Activated CD8-positive, alpha-beta T cell treated with anti-CD3 and anti-CD28 coated beads for 36 hours (primary cell): ENCODE results near the gene TM9SF1. TPM values are rescaled to one million over a fixed set of nuclear protein-coding genes. Genes with fewer than 3 reads are reported as not detected.

Experiments
- ATAC-seq: fragments of 200-7000 bp; cut with Tn5 transposase; one replicate; pipeline ENCODE4 v1.10.0; 2021; ENCODE audit warnings: mild to moderate bottlenecking, moderate library complexity
- CTCF ChIA-PET: fragments of 350-600 bp; sonication (Branson Sonifier 250); formaldehyde crosslinking; loops from one replicate; lab custom pipeline; 2021; ENCODE audit warnings: antibody characterized with exemption; lab: Charles Lee
- POLR2A ChIA-PET: fragments of 350-600 bp; sonication (Branson Sonifier 250); formaldehyde crosslinking; loops from one replicate; lab custom pipeline; 2021; ENCODE audit warnings: antibody characterized with exemption; lab: Charles Lee
- DNase-seq: peaks from one replicate; pipeline ENCODE4 v3.0.0-alpha.2; 2020
- H3K27ac Mint-ChIP-seq: one replicate; pipeline ENCODE4 v1.8.0; 2021; ENCODE audit warnings: mild to moderate bottlenecking, mixed read lengths
- H3K27me3 Mint-ChIP-seq: one replicate; pipeline ENCODE4 v1.8.0; 2021; ENCODE audit warnings: mixed read lengths
- H3K36me3 Mint-ChIP-seq: one replicate; pipeline ENCODE4 v1.8.0; 2021; ENCODE audit warnings: low read depth, mixed read lengths
- H3K4me1 Mint-ChIP-seq: one replicate; pipeline ENCODE4 v1.8.0; 2021; ENCODE audit warnings: low read depth, mixed read lengths
- H3K4me3 Mint-ChIP-seq: one replicate; pipeline ENCODE4 v1.8.0; 2021; ENCODE audit warnings: mild to moderate bottlenecking, moderate library complexity, mixed read lengths
- H3K9me3 Mint-ChIP-seq: one replicate; pipeline ENCODE4 v1.8.0; 2021; ENCODE audit warnings: mixed read lengths
- intact Hi-C: fragments of 100-400 bp; cut with micrococcal nuclease; formaldehyde crosslinking; loops from one replicate; pipeline ENCODE4 v1.10.0; 2022
- total RNA-seq, 2 experiments: library from RNA; stranded (reverse); gene quantifications; one replicate each; pipeline ENCODE4 v1.2.3, GENCODE V29; 2021
- TF ChIP-seq, protein P1 (sequence below): fragments of 200-600 bp; IDR thresholded peaks from one replicate; pipeline ENCODE4 v1.8.0; 2022; ENCODE audit warnings: antibody characterized with exemption, mild to moderate bottlenecking

The TM9SF1 gene
- total RNA-seq, 2 experiments from 2014 or later, result 16.3 to 18.0 TPM

GRCh38 chr14:24240110-24240918 is 45.1 kb upstream of the TM9SF1 start:
- TF ChIP-seq, protein P1, sequence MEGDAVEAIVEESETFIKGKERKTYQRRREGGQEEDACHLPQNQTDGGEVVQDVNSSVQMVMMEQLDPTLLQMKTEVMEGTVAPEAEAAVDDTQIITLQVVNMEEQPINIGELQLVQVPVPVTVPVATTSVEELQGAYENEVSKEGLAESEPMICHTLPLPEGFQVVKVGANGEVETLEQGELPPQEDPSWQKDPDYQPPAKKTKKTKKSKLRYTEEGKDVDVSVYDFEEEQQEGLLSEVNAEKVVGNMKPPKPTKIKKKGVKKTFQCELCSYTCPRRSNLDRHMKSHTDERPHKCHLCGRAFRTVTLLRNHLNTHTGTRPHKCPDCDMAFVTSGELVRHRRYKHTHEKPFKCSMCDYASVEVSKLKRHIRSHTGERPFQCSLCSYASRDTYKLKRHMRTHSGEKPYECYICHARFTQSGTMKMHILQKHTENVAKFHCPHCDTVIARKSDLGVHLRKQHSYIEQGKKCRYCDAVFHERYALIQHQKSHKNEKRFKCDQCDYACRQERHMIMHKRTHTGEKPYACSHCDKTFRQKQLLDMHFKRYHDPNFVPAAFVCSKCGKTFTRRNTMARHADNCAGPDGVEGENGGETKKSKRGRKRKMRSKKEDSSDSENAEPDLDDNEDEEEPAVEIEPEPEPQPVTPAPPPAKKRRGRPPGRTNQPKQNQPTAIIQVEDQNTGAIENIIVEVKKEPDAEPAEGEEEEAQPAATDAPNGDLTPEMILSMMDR, result no peak
- ATAC-seq (no peak), DNase-seq (no peak)
- no peaks in the 10 kb centered on the region for H3K27me3 Mint-ChIP-seq
- ChIA-PET CTCF (interaction anchor here (1.5 to 27.8 kb wide), 4 partner anchors 24 to 191 kb away, joined by 3 to 873 read pairs (median 20); partner anchors contain the start of genes CIDEB, DHRS1, LTB4R and LTB4R2), POLR2A (interaction anchor here (1.0 to 3.9 kb wide), 9 partner anchors 27 to 79 kb away, joined by 3 to 22 read pairs (median 5); partner anchors contain the start of genes CHMP4A, IRF9, LTB4R and LTB4R2)
- intact Hi-C loops, result loop anchor here (10.0 kb wide), 1 partner anchor 194 kb away; no protein-coding TSS in a partner anchor
- H3K27ac Mint-ChIP-seq, result peak overlapping the region; percentile 69
- peaks cover 58% of the 10 kb centered on the region for H3K4me1 Mint-ChIP-seq
- peaks cover 54% of the 10 kb centered on the region for H3K36me3 Mint-ChIP-seq
- peak overlapping the region; percentile 96 for H3K4me3 Mint-ChIP-seq
- H3K9me3 Mint-ChIP-seq, result no peaks in the 10 kb centered on the region

DNA sequence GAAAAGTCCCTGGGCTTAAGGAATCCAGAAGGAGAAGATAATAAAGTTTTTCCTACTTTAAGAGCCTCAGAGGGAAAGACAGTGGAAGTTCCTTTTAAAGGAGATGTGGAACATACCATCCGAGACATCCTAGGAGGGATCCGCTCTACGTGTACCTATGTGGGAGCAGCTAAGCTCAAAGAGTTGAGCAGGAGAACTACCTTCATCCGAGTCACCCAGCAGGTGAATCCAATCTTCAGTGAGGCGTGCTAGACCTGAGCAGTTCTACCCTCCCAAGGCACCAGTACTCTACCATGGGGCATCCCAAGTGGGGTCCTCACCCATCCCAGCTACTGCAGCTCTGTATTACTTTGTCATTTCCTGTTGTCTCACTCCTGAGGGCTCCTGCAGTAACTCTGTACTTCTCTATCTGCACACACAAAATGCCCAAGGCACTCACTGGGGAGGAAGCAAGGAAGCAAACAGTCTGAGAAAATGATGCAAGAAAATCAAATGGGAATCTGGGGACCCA is 43.3 kb upstream of the TM9SF1 start:
- intact Hi-C loops, result no loop called here
- ATAC-seq (no peak), DNase-seq (no peak)
- no peaks in the 10 kb centered on the region for H3K9me3 Mint-ChIP-seq
- peaks cover 67% of the 10 kb centered on the region for H3K4me1 Mint-ChIP-seq
- TF ChIP-seq, protein P1, result no peak
- H3K4me3 Mint-ChIP-seq, result no peak overlapping the region
- peaks cover 57% of the 10 kb centered on the region for H3K36me3 Mint-ChIP-seq
- peak overlapping the region; percentile 69 for H3K27ac Mint-ChIP-seq
- ChIA-PET POLR2A (interaction anchor here (0.6 to 1.9 kb wide), 7 partner anchors 11 to 59 kb away, joined by 3 to 6 read pairs (median 3); partner anchors contain the start of genes CHMP4A and MDP1), CTCF (interaction anchor here (1.4 to 27.8 kb wide), 3 partner anchors 32 to 147 kb away, joined by 3 to 873 read pairs (median 4); partner anchors contain the start of genes CIDEB, DHRS1, LTB4R and LTB4R2)
- no peaks in the 10 kb centered on the region for H3K27me3 Mint-ChIP-seq

DNA sequence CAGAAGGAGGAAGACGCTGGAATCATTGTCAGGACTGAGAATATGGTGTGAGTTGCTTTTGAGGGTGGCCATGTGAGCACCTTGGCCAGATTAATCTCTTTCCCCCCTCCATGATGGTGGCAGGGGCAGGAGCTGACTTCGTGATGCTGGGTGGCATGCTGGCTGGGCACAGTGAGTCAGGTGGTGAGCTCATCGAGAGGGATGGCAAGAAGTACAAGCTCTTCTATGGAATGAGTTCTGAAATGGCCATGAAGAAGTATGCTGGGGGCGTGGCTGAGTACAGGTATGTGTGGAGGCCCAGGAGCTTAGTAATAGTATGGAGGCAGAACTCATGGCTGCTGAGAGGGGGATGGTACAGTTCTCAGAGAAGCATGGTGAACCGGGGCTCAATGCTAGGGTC is 42.9 kb upstream of the TM9SF1 start:
- peaks cover 66% of the 10 kb centered on the region for H3K4me1 Mint-ChIP-seq
- DNase-seq, result no peak
- ChIA-PET CTCF (interaction anchor here (1.0 to 27.8 kb wide), 3 partner anchors 42 to 147 kb away, joined by 3 to 873 read pairs (median 4); partner anchors contain the start of genes CIDEB, DHRS1, LTB4R and LTB4R2), POLR2A (interaction anchor here (0.6 to 1.7 kb wide), 7 partner anchors 9 to 128 kb away, joined by 3 to 4 read pairs (median 3); no protein-coding TSS in a partner anchor)
- H3K27ac Mint-ChIP-seq, result peak overlapping the region; percentile 69
- no peaks in the 10 kb centered on the region for H3K9me3 Mint-ChIP-seq
- no peaks in the 10 kb centered on the region for H3K27me3 Mint-ChIP-seq
- H3K36me3 Mint-ChIP-seq, result peaks cover 57% of the 10 kb centered on the region
- H3K4me3 Mint-ChIP-seq, result no peak overlapping the region
- TF ChIP-seq, protein P1, result no peak
- intact Hi-C loops, result no loop called here
- no peak for ATAC-seq

GRCh38 chr14:24237463-24237955 is 42.3 kb upstream of the TM9SF1 start:
- no peaks in the 10 kb centered on the region for H3K27me3 Mint-ChIP-seq
- POLR2A ChIA-PET, result interaction anchor here (0.6 to 1.5 kb wide), 5 partner anchors 9 to 129 kb away, joined by 3 to 4 read pairs (median 3); partner anchors contain the start of gene LTB4R
- H3K27ac Mint-ChIP-seq, result peak overlapping the region; percentile 69
- H3K4me1 Mint-ChIP-seq, result peaks cover 64% of the 10 kb centered on the region
- DNase-seq (no peak), ATAC-seq (no peak)
- CTCF ChIA-PET, result interaction anchor here (1.0 to 27.8 kb wide), 4 partner anchors 36 to 146 kb away, joined by 3 to 873 read pairs (median 4); partner anchors contain the start of genes CIDEB, DHRS1, LTB4R and LTB4R2
- H3K9me3 Mint-ChIP-seq, result no peaks in the 10 kb centered on the region
- H3K4me3 Mint-ChIP-seq, result no peak overlapping the region
- TF ChIP-seq, protein P1, result no peak
- peaks cover 57% of the 10 kb centered on the region for H3K36me3 Mint-ChIP-seq
- intact Hi-C loops, result no loop called here
